B cell (primary cell): Measurements from ENCODE around the gene FOXE1. TPM values are rescaled to one million over a fixed set of nuclear protein-coding genes. Genes with fewer than 3 reads are reported as not detected.

Experiments used
- ATAC-seq: fragments of 200-7000 bp; cut with Tn5 transposase; one replicate; pipeline ENCODE4 v1.10.0; 2021; ENCODE audit warnings: low read depth, mild to moderate bottlenecking, moderate number of reproducible peaks, moderate library complexity
- CTCF ChIA-PET: fragments of 350-600 bp; sonication (Branson Sonifier 250); formaldehyde crosslinking; loops from one replicate; lab custom pipeline; 2021; ENCODE audit warnings: antibody characterized with exemption, inconsistent platforms; lab: Charles Lee
- POLR2A ChIA-PET: fragments of 350-600 bp; sonication (Branson Sonifier 250); formaldehyde crosslinking; loops from one replicate; lab custom pipeline; 2021; ENCODE audit warnings: antibody characterized with exemption; lab: Charles Lee
- DNase-seq: peaks from one replicate; pipeline ENCODE4 v3.0.0; 2013
- H2AFZ ChIP-seq: 2 replicates; pipeline ENCODE4 v1.6.1; 2012; ENCODE audit warnings: mild to moderate bottlenecking, low read depth, low read length; ENCODE audit not compliant: insufficient read depth, poor library complexity, severe bottlenecking
- H3K27ac ChIP-seq, 2 donors: 1 replicate in 1 of 2; 2 replicates in 1 of 2; pipeline ENCODE4 v1.5.1; 2012 to 2013; ENCODE audit warnings: low read length in 2 of 2, mild to moderate bottlenecking in 2 of 2, moderate library complexity in 1 of 2
- H3K27me3 ChIP-seq, 4 experiments: fragments of 200-600 bp in 1 of 4; sonication (generic) in 1 of 4; replicated peaks in 1 of 4; 1 replicate in 2 of 4; 2 replicates in 2 of 4; pipeline versions ENCODE4 v1.6.1 to v1.7.0; 2013 to 2016; ENCODE audit warnings: low read length in 3 of 4, mild to moderate bottlenecking in 2 of 4, mixed read lengths in 1 of 4, moderate library complexity in 1 of 4; ENCODE audit not compliant: insufficient read depth in 4 of 4, control insufficient read depth in 3 of 4; ENCODE audit errors: control extremely low read depth in 1 of 4
- H3K36me3 ChIP-seq, 2 experiments: replicated peaks in 1 of 2; 1 replicate in 1 of 2; 2 replicates in 1 of 2; pipeline versions ENCODE4 v1.6.1 to v1.7.1; 2013; ENCODE audit warnings: low read length in 1 of 2; ENCODE audit not compliant: insufficient read depth in 2 of 2, control insufficient read depth in 1 of 2; ENCODE audit errors: control extremely low read depth in 1 of 2, extremely low read depth in 1 of 2
- H3K4me1 ChIP-seq, 2 donors: fragments of 200-600 bp in 1 of 2; sonication (generic) in 1 of 2; 1 replicate in 1 of 2; 2 replicates in 1 of 2; pipeline versions ENCODE4 v1.5.1 to v1.6.1; 2013 to 2017; ENCODE audit warnings: low read length in 2 of 2; ENCODE audit not compliant: control insufficient read depth in 2 of 2, insufficient read depth in 2 of 2
- H3K4me2 ChIP-seq: replicated peaks from 2 replicates; pipeline ENCODE3; 2012; ENCODE audit warnings: mild to moderate bottlenecking, low read depth, low read length; ENCODE audit not compliant: poor library complexity, severe bottlenecking
- H3K4me3 ChIP-seq, 5 experiments: fragments of 200-600 bp in 1 of 5; sonication (generic) in 1 of 5; 1 replicate in 3 of 5; 2 replicates in 2 of 5; pipeline versions ENCODE4 v1.5.1 to v1.7.0; 2011 to 2016; ENCODE audit warnings: low read length in 4 of 5, mild to moderate bottlenecking in 4 of 5, low read depth in 2 of 5, control low read depth in 1 of 5, moderate library complexity in 1 of 5; ENCODE audit not compliant: insufficient read depth in 1 of 5; ENCODE audit errors: control extremely low read depth in 1 of 5, extremely low read depth in 1 of 5
- H3K79me2 ChIP-seq: fragments of 200-600 bp; sonication (generic); one replicate; pipeline ENCODE4 v1.6.0; 2016; ENCODE audit warnings: low read length; ENCODE audit not compliant: control insufficient read depth, insufficient read depth
- H3K9ac ChIP-seq: fragments of 200-600 bp; sonication (generic); 2 replicates; pipeline ENCODE4 v1.6.1; 2017; ENCODE audit warnings: mild to moderate bottlenecking, low read length, moderate library complexity
- H3K9me3 ChIP-seq, 3 donors: one replicate each; pipeline versions ENCODE4 v1.6.1 to v1.7.1; 2013; ENCODE audit warnings: low read length in 2 of 3; ENCODE audit not compliant: control insufficient read depth in 2 of 3, insufficient read depth in 1 of 3; ENCODE audit errors: control extremely low read depth in 1 of 3
- H4K20me1 ChIP-seq: 2 replicates; pipeline ENCODE4 v1.6.0; 2012; ENCODE audit warnings: mild to moderate bottlenecking, low read length; ENCODE audit not compliant: insufficient read depth, control insufficient read depth, poor library complexity, severe bottlenecking
- H3K27ac Mint-ChIP-seq: one replicate; pipeline ENCODE4 v1.8.0; 2021; ENCODE audit warnings: mixed read lengths
- H3K27me3 Mint-ChIP-seq: one replicate; pipeline ENCODE4 v1.8.0; 2021; ENCODE audit warnings: mixed read lengths
- H3K4me1 Mint-ChIP-seq: one replicate; pipeline ENCODE4 v1.8.0; 2021; ENCODE audit warnings: mixed read lengths
- H3K4me3 Mint-ChIP-seq: one replicate; pipeline ENCODE4 v1.8.0; 2021; ENCODE audit warnings: mixed read lengths
- H3K9me3 Mint-ChIP-seq: one replicate; pipeline ENCODE4 v1.8.0; 2022; ENCODE audit warnings: mixed read lengths; ENCODE audit not compliant: insufficient read depth
- EZH2 ChIP-seq: IDR thresholded peaks from 2 replicates; pipeline ENCODE4 v1.6.1; 2012; ENCODE audit warnings: borderline replicate concordance, low read depth, mild to moderate bottlenecking, moderate library complexity, low read length; ENCODE audit not compliant: insufficient read depth, poor library complexity, severe bottlenecking
- WGBS: methylation state at CpG from one replicate; pipeline ENCODE4 v1.1.5; 2013; ENCODE audit warnings: missing lambda C conversion rate; ENCODE audit not compliant: insufficient coverage; 5-methylcytosine and 5-hydroxymethylcytosine counted together
- intact Hi-C: fragments of 100-400 bp; cut with micrococcal nuclease; formaldehyde crosslinking; loops from one replicate; pipeline ENCODE4 v1.10.0; 2022
- polyA plus RNA-seq: library from polyadenylated mRNA; depleted of rRNA; stranded (reverse); fragments of >200 nt; gene quantifications from 2 replicates; pipeline ENCODE4 v1.2.3, GENCODE V29; 2012
- total RNA-seq, 2 donors: library from RNA; stranded (reverse); fragments of 120-200 nt in 1 of 2; gene quantifications; 1 replicate in 1 of 2; 2 replicates in 1 of 2; pipeline versions ENCODE4 v1.2.3 to v1.2.4, GENCODE V29; 2013 to 2022
- TF ChIP-seq, protein P1 (sequence below): fragments of 200-600 bp; IDR thresholded peaks from one replicate; pipeline ENCODE4 v1.8.0; 2022; ENCODE audit warnings: antibody characterized with exemption, mild to moderate bottlenecking

Gene FOXE1
- total and polyA plus RNA-seq, 2 donors (not counting 1 experiment from before 2014, with no cell fraction given) = not detected

DNA sequence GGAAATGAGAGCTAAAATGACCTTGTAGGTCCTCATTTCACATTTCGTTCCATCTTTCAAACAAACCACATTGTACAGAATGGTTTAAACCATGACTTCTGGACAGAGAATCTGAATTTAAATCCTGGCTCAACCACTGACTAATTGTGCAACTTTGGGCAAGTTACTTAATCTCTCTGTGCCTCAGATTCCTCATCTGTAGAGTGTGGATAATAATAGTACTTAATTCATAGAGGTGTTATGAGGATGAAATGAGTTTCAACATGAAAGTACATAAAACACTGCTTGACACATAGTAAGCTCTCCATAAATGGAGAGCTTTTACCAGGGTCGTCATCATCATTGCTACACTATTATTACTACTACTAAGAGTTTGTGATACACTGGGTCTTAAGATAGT is 46.3 kb upstream of the FOXE1 start:
- H2AFZ ChIP-seq = no peak overlapping the region
- H3K4me3 Mint-ChIP-seq = no peak overlapping the region
- no peak for ATAC-seq
- H3K79me2 ChIP-seq = no peaks in the 10 kb centered on the region
- H3K27ac Mint-ChIP-seq = no peak overlapping the region
- intact Hi-C loops = loop anchor here (10.0 kb wide), 1 partner anchor 92 kb away; no protein-coding TSS in a partner anchor
- POLR2A ChIA-PET = no interaction called here
- no peak overlapping the region for H3K4me2 ChIP-seq
- H3K27ac ChIP-seq = no peak overlapping the region
- no peak for TF ChIP-seq EZH2
- TF ChIP-seq, protein P1, sequence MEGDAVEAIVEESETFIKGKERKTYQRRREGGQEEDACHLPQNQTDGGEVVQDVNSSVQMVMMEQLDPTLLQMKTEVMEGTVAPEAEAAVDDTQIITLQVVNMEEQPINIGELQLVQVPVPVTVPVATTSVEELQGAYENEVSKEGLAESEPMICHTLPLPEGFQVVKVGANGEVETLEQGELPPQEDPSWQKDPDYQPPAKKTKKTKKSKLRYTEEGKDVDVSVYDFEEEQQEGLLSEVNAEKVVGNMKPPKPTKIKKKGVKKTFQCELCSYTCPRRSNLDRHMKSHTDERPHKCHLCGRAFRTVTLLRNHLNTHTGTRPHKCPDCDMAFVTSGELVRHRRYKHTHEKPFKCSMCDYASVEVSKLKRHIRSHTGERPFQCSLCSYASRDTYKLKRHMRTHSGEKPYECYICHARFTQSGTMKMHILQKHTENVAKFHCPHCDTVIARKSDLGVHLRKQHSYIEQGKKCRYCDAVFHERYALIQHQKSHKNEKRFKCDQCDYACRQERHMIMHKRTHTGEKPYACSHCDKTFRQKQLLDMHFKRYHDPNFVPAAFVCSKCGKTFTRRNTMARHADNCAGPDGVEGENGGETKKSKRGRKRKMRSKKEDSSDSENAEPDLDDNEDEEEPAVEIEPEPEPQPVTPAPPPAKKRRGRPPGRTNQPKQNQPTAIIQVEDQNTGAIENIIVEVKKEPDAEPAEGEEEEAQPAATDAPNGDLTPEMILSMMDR = no peak
- H3K4me3 ChIP-seq = no peak overlapping the region
- H3K9ac ChIP-seq = no peak overlapping the region
- peaks cover 0 to 22% (median 7%) of the 10 kb centered on the region in 4 experiments for H3K27me3 ChIP-seq
- no peaks in the 10 kb centered on the region for H3K9me3 ChIP-seq
- no peak for DNase-seq
- peaks cover 7 to 9% of the 10 kb centered on the region in 2 donors for H3K4me1 ChIP-seq
- peaks cover 10% of the 10 kb centered on the region for H3K4me1 Mint-ChIP-seq
- CTCF ChIA-PET = no interaction called here
- no peaks in the 10 kb centered on the region for H3K36me3 ChIP-seq
- peaks cover 45% of the 10 kb centered on the region for H3K27me3 Mint-ChIP-seq
- WGBS = no CpG with 5 or more reads among the region's 2 CpGs
- no peaks in the 10 kb centered on the region for H3K9me3 Mint-ChIP-seq
- H4K20me1 ChIP-seq = no peaks in the 10 kb centered on the region

GRCh38 chr9:97807681-97808080 is 45.3 kb upstream of the FOXE1 start:
- Histone ChIP-seq H3K4me2 (no peak overlapping the region), H3K27ac (no peak overlapping the region), H2AFZ (no peak overlapping the region), H3K4me1 (peaks cover 7 to 9% of the 10 kb centered on the region in 2 donors), H3K9me3 (peaks cover 0 to 3% (median 0%) of the 10 kb centered on the region in 3 donors), H3K9ac (no peak overlapping the region), H3K27me3 (peaks cover 0 to 22% (median 7%) of the 10 kb centered on the region in 4 experiments), H3K36me3 (no peaks in the 10 kb centered on the region), H3K4me3 (no peak overlapping the region), H4K20me1 (no peaks in the 10 kb centered on the region), H3K79me2 (no peaks in the 10 kb centered on the region)
- peaks cover 44% of the 10 kb centered on the region for H3K27me3 Mint-ChIP-seq
- no peak overlapping the region for H3K4me3 Mint-ChIP-seq
- intact Hi-C loops = loop anchor here (10.0 kb wide), 1 partner anchor 93 kb away; no protein-coding TSS in a partner anchor
- DNase-seq (no peak), ATAC-seq (no peak)
- WGBS = no CpG with 5 or more reads among the region's 2 CpGs
- H3K27ac Mint-ChIP-seq = no peak overlapping the region
- no peak for TF ChIP-seq EZH2
- TF ChIP-seq, protein P1 = no peak
- CTCF ChIA-PET = no interaction called here
- peaks cover 9% of the 10 kb centered on the region for H3K4me1 Mint-ChIP-seq
- POLR2A ChIA-PET = no interaction called here
- H3K9me3 Mint-ChIP-seq = no peaks in the 10 kb centered on the region
